ENCODE results near the gene ACSBG1. TPM values are rescaled to one million over a fixed set of nuclear protein-coding genes. Genes with fewer than 3 reads are reported as not detected.

The ACSBG1 gene
- total and polyA plus RNA-seq, 10 donors, result 0.16 to 0.33 (median 0.25) TPM; not detected in 4

GRCh38 chr15:78276064-78276943 lies 41.9 kb upstream of the ACSBG1 start:
- Histone ChIP-seq H3K4me1 (peaks cover 0 to 19% (median 8%) of the 10 kb centered on the region in 6 donors), H3K9me3 (no peaks in the 10 kb centered on the region), H3K27me3 (replicated peaks in 1 of 7) (no peaks in the 10 kb centered on the region), H3K36me3 (peaks cover 0 to 100% (median 57%) of the 10 kb centered on the region in 6 donors), H3K27ac (peak overlapping the region in 5 of 8 donors; percentile 9 to 60 (median 45)), H3K4me3 (no peak overlapping the region)
- 72 to 82% (median 73%) methylated on average over 6 of the region's 6 CpGs for WGBS, 5 donors
- intact Hi-C loops (cut with DNase I; ENCODE audit: low total_unique reads), result no loop called here
- DNase-seq, result no peak
- no peak for TF ChIP-seq POLR2AphosphoS5 (IDR thresholded peaks at IDR 0.05)
- no peak for TF ChIP-seq POLR2A (IDR thresholded peaks at IDR 0.05)
- TF ChIP-seq, protein P1, sequence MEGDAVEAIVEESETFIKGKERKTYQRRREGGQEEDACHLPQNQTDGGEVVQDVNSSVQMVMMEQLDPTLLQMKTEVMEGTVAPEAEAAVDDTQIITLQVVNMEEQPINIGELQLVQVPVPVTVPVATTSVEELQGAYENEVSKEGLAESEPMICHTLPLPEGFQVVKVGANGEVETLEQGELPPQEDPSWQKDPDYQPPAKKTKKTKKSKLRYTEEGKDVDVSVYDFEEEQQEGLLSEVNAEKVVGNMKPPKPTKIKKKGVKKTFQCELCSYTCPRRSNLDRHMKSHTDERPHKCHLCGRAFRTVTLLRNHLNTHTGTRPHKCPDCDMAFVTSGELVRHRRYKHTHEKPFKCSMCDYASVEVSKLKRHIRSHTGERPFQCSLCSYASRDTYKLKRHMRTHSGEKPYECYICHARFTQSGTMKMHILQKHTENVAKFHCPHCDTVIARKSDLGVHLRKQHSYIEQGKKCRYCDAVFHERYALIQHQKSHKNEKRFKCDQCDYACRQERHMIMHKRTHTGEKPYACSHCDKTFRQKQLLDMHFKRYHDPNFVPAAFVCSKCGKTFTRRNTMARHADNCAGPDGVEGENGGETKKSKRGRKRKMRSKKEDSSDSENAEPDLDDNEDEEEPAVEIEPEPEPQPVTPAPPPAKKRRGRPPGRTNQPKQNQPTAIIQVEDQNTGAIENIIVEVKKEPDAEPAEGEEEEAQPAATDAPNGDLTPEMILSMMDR (IDR thresholded peaks at IDR 0.05 in 8 of 11, conservative IDR thresholded peaks at IDR 0.05 in 3 of 11), result no peak

GRCh38 chr15:78274994-78275393 lies 40.6 kb upstream of the ACSBG1 start:
- intact Hi-C loops (cut with DNase I; ENCODE audit: low total_unique reads), result no loop called here

GRCh38 chr15:78272776-78273175 lies 38.4 kb upstream of the ACSBG1 start:
- Histone ChIP-seq H3K27me3 (replicated peaks in 1 of 7) (no peaks in the 10 kb centered on the region), H3K36me3 (peaks cover 0 to 78% (median 35%) of the 10 kb centered on the region in 6 donors), H3K9me3 (no peaks in the 10 kb centered on the region), H3K4me3 (no peak overlapping the region), H3K27ac (no peak overlapping the region), H3K4me1 (peaks cover 0 to 14% (median 3%) of the 10 kb centered on the region in 6 donors)
- whole genome bisulfite sequencing, 5 donors, result 87 to 98% (median 93%) methylated on average over 3 of the region's 3 CpGs
- TF ChIP-seq POLR2AphosphoS5 (IDR thresholded peaks at IDR 0.05), result no peak
- no peak for TF ChIP-seq POLR2A (IDR thresholded peaks at IDR 0.05)
- TF ChIP-seq, protein P1 (IDR thresholded peaks at IDR 0.05 in 8 of 11, conservative IDR thresholded peaks at IDR 0.05 in 3 of 11), result no peak
- no peak for DNase-seq
- intact Hi-C loops (cut with DNase I; ENCODE audit: low total_unique reads), result no loop called here

More at GRCh38 chr15:78274994-78275393, 40.6 kb upstream of the ACSBG1 start:
- 83 to 98% (median 95%) methylated on average over 5 of the region's 5 CpGs for WGBS, 5 donors
- Histone ChIP-seq H3K4me1 (peaks cover 0 to 19% (median 8%) of the 10 kb centered on the region in 6 donors), H3K36me3 (peaks cover 0 to 100% (median 48%) of the 10 kb centered on the region in 6 donors), H3K27me3 (replicated peaks in 1 of 7) (no peaks in the 10 kb centered on the region), H3K4me3 (no peak overlapping the region), H3K27ac (no peak overlapping the region), H3K9me3 (no peaks in the 10 kb centered on the region)
- TF ChIP-seq POLR2A (IDR thresholded peaks at IDR 0.05) (no peak), POLR2AphosphoS5 (IDR thresholded peaks at IDR 0.05) (no peak)
- TF ChIP-seq, protein P1 (IDR thresholded peaks at IDR 0.05 in 8 of 11, conservative IDR thresholded peaks at IDR 0.05 in 3 of 11), result no peak
- no peak for DNase-seq

DNA sequence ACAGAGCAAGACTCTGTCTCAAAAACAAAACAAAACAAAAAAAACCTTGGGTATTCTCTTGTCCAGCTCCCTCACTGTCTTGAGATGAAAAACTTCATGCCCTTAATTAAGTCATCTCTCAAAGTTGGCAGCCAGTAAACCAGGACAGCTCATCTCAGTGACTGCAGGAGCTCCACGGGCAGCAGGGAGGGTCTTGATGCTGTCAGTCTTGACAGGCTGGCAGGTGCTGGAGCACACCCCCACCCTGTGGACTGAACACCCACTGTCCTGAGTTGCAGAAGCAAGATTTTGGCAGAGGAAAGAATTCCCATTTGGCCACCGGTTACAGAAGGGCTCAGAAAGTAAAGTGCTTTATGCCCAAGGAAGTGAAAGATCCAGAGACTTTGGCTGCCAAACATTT lies 38.0 kb upstream of the ACSBG1 start:
- intact Hi-C loops (cut with DNase I; ENCODE audit: low total_unique reads), result no loop called here

More for the DNA sequence above, 38.0 kb upstream of the ACSBG1 start:
- Histone ChIP-seq H3K4me3 (no peak overlapping the region), H3K36me3 (peaks cover 0 to 73% (median 33%) of the 10 kb centered on the region in 6 donors), H3K4me1 (peaks cover 0 to 9% (median 0%) of the 10 kb centered on the region in 6 donors), H3K27me3 (replicated peaks in 1 of 7) (no peaks in the 10 kb centered on the region), H3K27ac (no peak overlapping the region), H3K9me3 (no peaks in the 10 kb centered on the region)
- no peak for DNase-seq
- TF ChIP-seq, protein P1 (IDR thresholded peaks at IDR 0.05 in 8 of 11, conservative IDR thresholded peaks at IDR 0.05 in 3 of 11), result no peak
- TF ChIP-seq POLR2A (IDR thresholded peaks at IDR 0.05), result no peak
- no peak for TF ChIP-seq POLR2AphosphoS5 (IDR thresholded peaks at IDR 0.05)
- WGBS, 5 donors, result 76 to 90% (median 82%) methylated on average over 2 of the region's 2 CpGs

Measured in spleen (tissue), 11 donors.